ENCODE data around the gene NFE2L1. TPM values are rescaled to one million over a fixed set of nuclear protein-coding genes. Genes with fewer than 3 reads are reported as not detected.

Gene NFE2L1
- total and polyA plus RNA-seq, 9 of the 15 experiments (the other 6 are each of a cell fraction or from before 2014, with no cell fraction given) = 2.0 to 68.6 (median 39.7) TPM

DNA sequence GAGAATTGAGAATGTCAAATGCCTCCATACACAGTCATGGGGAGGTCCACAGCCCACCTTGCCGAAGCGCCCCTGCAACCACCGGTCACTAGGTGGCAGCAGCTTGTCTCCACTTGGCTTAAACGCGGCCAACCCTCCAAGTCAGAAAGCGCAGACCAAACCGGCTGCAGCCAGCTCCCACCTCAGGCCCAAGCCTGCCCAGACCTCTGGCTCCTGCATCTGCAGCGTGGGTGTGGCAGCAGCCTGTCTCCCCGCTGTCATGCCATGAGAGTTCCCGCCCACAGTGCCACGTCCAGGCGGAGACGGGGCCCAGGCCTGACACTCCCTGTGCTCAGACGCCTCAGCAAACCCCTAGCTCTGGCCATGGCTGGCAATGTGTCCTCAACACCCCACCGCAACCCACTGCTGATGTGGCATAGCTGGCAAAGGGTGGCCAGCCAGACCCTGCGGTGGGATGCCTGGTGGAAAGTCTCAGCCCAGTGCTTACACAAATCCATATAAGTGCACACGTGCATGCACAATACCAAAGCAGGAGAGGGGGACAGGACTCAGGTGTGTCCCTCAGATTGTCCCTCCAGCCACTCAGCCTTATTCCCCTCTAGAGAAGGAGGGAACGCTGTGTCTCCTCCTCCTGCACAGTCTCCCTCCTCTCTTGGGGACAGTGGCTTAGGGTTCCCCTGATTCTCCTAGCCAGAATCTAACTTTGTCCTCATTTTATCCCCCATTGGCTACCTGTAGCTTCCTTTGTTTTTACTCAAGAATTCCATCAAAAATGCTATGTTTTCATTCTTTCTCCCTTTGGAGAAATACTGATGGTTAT is 21.4 kb upstream of the NFE2L1 start (continued):
- TF ChIP-seq, protein P1, sequence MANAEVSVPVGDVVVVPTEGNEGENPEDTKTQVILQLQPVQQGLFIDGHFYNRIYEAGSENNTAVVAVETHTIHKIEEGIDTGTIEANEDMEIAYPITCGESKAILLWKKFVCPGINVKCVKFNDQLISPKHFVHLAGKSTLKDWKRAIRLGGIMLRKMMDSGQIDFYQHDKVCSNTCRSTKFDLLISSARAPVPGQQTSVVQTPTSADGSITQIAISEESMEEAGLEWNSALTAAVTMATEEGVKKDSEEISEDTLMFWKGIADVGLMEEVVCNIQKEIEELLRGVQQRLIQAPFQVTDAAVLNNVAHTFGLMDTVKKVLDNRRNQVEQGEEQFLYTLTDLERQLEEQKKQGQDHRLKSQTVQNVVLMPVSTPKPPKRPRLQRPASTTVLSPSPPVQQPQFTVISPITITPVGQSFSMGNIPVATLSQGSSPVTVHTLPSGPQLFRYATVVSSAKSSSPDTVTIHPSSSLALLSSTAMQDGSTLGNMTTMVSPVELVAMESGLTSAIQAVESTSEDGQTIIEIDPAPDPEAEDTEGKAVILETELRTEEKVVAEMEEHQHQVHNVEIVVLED (CRISPR knock-in tag; IDR thresholded peaks at IDR 0.05) = no peak
- TF ChIP-seq ATF1 (CRISPR knock-in tag; IDR thresholded peaks at IDR 0.05) (no peak), ATF1 (tag; IDR thresholded peaks at IDR 0.05) (peak; percentile 26; the same call in 1 of the 2 replicates), BRD9 (IDR thresholded peaks at IDR 0.05; ENCODE audit: low read depth, partially characterized antibody) (no peak), C11orf30 (IDR thresholded peaks at IDR 0.05; ENCODE audit: low read depth) (no peak), DPF2 (IDR thresholded peaks at IDR 0.05) (no peak), NCOR1 (IDR thresholded peaks at IDR 0.05) (no peak), NCOA4 (IDR thresholded peaks at IDR 0.05; ENCODE audit: partially characterized antibody) (no peak), TARDBP (IDR thresholded peaks at IDR 0.05) (no peak), STAG1 (CRISPR knock-in tag; IDR thresholded peaks at IDR 0.05; ENCODE audit: borderline replicate concordance) (peak; percentile 83), ZNF316 (IDR thresholded peaks at IDR 0.05) (no peak), POU5F1 (IDR thresholded peaks at IDR 0.05; ENCODE audit: borderline replicate concordance, low read depth, low read length, partially characterized antibody) (no peak), EWSR1 (IDR thresholded peaks at IDR 0.05; ENCODE audit: borderline replicate concordance, low read depth, partially characterized antibody) (no peak), ZBED1 (IDR thresholded peaks at IDR 0.05) (no peak)
- TF ChIP-seq, protein P2, sequence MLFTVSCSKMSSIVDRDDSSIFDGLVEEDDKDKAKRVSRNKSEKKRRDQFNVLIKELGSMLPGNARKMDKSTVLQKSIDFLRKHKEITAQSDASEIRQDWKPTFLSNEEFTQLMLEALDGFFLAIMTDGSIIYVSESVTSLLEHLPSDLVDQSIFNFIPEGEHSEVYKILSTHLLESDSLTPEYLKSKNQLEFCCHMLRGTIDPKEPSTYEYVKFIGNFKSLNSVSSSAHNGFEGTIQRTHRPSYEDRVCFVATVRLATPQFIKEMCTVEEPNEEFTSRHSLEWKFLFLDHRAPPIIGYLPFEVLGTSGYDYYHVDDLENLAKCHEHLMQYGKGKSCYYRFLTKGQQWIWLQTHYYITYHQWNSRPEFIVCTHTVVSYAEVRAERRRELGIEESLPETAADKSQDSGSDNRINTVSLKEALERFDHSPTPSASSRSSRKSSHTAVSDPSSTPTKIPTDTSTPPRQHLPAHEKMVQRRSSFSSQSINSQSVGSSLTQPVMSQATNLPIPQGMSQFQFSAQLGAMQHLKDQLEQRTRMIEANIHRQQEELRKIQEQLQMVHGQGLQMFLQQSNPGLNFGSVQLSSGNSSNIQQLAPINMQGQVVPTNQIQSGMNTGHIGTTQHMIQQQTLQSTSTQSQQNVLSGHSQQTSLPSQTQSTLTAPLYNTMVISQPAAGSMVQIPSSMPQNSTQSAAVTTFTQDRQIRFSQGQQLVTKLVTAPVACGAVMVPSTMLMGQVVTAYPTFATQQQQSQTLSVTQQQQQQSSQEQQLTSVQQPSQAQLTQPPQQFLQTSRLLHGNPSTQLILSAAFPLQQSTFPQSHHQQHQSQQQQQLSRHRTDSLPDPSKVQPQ (CRISPR knock-in tag; IDR thresholded peaks at IDR 0.05; ENCODE audit: borderline replicate concordance) = no peak
- TF ChIP-seq, protein P3, sequence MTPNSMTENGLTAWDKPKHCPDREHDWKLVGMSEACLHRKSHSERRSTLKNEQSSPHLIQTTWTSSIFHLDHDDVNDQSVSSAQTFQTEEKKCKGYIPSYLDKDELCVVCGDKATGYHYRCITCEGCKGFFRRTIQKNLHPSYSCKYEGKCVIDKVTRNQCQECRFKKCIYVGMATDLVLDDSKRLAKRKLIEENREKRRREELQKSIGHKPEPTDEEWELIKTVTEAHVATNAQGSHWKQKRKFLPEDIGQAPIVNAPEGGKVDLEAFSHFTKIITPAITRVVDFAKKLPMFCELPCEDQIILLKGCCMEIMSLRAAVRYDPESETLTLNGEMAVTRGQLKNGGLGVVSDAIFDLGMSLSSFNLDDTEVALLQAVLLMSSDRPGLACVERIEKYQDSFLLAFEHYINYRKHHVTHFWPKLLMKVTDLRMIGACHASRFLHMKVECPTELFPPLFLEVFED (CRISPR knock-in tag; conservative IDR thresholded peaks at IDR 0.05) = no peak
- TF ChIP-seq, protein P4, sequence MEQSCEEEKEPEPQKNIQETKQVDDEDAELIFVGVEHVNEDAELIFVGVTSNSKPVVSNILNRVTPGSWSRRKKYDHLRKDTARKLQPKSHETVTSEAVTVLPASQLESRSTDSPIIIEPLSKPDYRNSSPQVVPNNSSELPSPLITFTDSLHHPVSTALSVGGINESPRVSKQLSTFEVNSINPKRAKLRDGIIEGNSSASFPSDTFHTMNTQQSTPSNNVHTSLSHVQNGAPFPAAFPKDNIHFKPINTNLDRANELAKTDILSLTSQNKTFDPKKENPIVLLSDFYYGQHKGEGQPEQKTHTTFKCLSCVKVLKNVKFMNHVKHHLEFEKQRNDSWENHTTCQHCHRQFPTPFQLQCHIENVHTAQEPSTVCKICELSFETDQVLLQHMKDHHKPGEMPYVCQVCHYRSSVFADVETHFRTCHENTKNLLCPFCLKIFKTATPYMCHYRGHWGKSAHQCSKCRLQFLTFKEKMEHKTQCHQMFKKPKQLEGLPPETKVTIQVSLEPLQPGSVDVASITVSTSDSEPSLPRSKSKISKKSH (CRISPR knock-in tag; IDR thresholded peaks at IDR 0.05) = no peak
- TF ChIP-seq, protein P5, sequence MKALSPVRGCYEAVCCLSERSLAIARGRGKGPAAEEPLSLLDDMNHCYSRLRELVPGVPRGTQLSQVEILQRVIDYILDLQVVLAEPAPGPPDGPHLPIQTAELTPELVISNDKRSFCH (CRISPR knock-in tag; IDR thresholded peaks at IDR 0.05) = no peak
- TF ChIP-seq, protein P5 (tag; IDR thresholded peaks at IDR 0.05) = no peak
- TF ChIP-seq, protein P6, sequence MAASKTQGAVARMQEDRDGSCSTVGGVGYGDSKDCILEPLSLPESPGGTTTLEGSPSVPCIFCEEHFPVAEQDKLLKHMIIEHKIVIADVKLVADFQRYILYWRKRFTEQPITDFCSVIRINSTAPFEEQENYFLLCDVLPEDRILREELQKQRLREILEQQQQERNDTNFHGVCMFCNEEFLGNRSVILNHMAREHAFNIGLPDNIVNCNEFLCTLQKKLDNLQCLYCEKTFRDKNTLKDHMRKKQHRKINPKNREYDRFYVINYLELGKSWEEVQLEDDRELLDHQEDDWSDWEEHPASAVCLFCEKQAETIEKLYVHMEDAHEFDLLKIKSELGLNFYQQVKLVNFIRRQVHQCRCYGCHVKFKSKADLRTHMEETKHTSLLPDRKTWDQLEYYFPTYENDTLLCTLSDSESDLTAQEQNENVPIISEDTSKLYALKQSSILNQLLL (CRISPR knock-in tag; IDR thresholded peaks at IDR 0.05; ENCODE audit: borderline replicate concordance) = no peak
